MM.1S (cell line): Measurements from ENCODE around the gene ZNF575.
"Not testable (repeated sequence)": the region's sequence is repeated elsewhere in the genome, so short reads cannot be mapped to it uniquely, and the experiment has no call there.

ENCODE experiments used
- DNase-seq: peaks from one replicate; pipeline ENCODE4 v3.0.0-alpha.2; 2015
- H2AFZ ChIP-seq: fragments of 300-600 bp; sonication (generic); 2 replicates; pipeline ENCODE4 v1.6.0; 2016; ENCODE audit warnings: antibody characterized with exemption, low read length
- H3F3A ChIP-seq: fragments of 300-600 bp; sonication (generic); 2 replicates; pipeline ENCODE4 v1.6.1; 2016; ENCODE audit warnings: mild to moderate bottlenecking, antibody characterized with exemption, low read length, moderate library complexity, mixed read lengths; ENCODE audit not compliant: insufficient read depth
- H3K27ac ChIP-seq: fragments of 300-600 bp; sonication (generic); 2 replicates; pipeline ENCODE4 v1.5.1; 2016; ENCODE audit warnings: mild to moderate bottlenecking, low read length
- H3K27me3 ChIP-seq: fragments of 300-600 bp; sonication (generic); replicated peaks from 2 replicates; pipeline ENCODE4 v1.6.0; 2016; ENCODE audit warnings: low read length; ENCODE audit not compliant: insufficient read depth
- H3K36me3 ChIP-seq: fragments of 300-600 bp; sonication (generic); replicated peaks from 2 replicates; pipeline ENCODE4 v1.6.1; 2016; ENCODE audit warnings: mild to moderate bottlenecking, low read length, mixed read lengths; ENCODE audit not compliant: insufficient read depth
- H3K4me1 ChIP-seq: fragments of 300-600 bp; sonication (generic); 2 replicates; pipeline ENCODE4 v1.6.1; 2016; ENCODE audit warnings: low read length, mixed read lengths
- H3K4me2 ChIP-seq: fragments of 300-600 bp; sonication (generic); 2 replicates; pipeline ENCODE4 v1.6.0; 2016; ENCODE audit warnings: low read depth, low read length
- H3K4me3 ChIP-seq: fragments of 300-600 bp; sonication (generic); 2 replicates; pipeline ENCODE4 v1.5.1; 2016; ENCODE audit warnings: low read length, mixed read lengths
- H3K79me2 ChIP-seq: fragments of 300-600 bp; sonication (generic); 2 replicates; pipeline ENCODE4 v1.6.1; 2016; ENCODE audit warnings: mixed run types, low read length, mixed read lengths
- H3K9ac ChIP-seq: fragments of 300-600 bp; sonication (generic); 2 replicates; pipeline ENCODE4 v1.6.1; 2016; ENCODE audit warnings: low read length, mixed read lengths
- H3K9me2 ChIP-seq: fragments of 300-600 bp; sonication (generic); replicated peaks from 2 replicates; pipeline ENCODE4 v1.6.1; 2016; ENCODE audit warnings: mild to moderate bottlenecking, low read length, mixed read lengths; ENCODE audit not compliant: insufficient read depth
- H3K9me3 ChIP-seq: fragments of 300-600 bp; sonication (generic); replicated peaks from 2 replicates; pipeline ENCODE4 v1.6.1; 2016; ENCODE audit warnings: mild to moderate bottlenecking, low read length, mixed read lengths; ENCODE audit not compliant: insufficient read depth
- H4K20me1 ChIP-seq: fragments of 300-600 bp; sonication (generic); 2 replicates; pipeline ENCODE4 v1.6.1; 2016; ENCODE audit warnings: mild to moderate bottlenecking, low read length, moderate library complexity, mixed read lengths; ENCODE audit not compliant: insufficient read depth
- CTCF ChIP-seq: fragments of 300-600 bp; sonication (generic); IDR thresholded peaks from 2 replicates; pipeline ENCODE4 v1.5.1; 2016; ENCODE audit warnings: antibody characterized with exemption, low read length, mixed read lengths
- EZH2 ChIP-seq: fragments of 300-600 bp; sonication (generic); optimal IDR thresholded peaks from 2 replicates; pipeline ENCODE3; 2017; ENCODE audit warnings: low read depth, mild to moderate bottlenecking, antibody characterized with exemption, low read length, mixed read lengths
- EZH2phosphoT487 ChIP-seq: fragments of 300-600 bp; sonication (generic); IDR thresholded peaks from 2 replicates; pipeline ENCODE4 v1.6.1; 2018; ENCODE audit warnings: antibody characterized with exemption, low read length

Gene ZNF575

GRCh38 chr19:43522929-43523328 lies 10.1 kb upstream of the ZNF575 start:
- TF ChIP-seq EZH2 (no peak), CTCF (no peak), EZH2phosphoT487 (no peak)
- Histone ChIP-seq H4K20me1 (no peaks in the 10 kb centered on the region), H3K4me2 (no peak overlapping the region), H3K9me2 (no peaks in the 10 kb centered on the region), H3F3A (peaks cover 14% of the 10 kb centered on the region), H2AFZ (no peak overlapping the region), H3K4me3 (no peak overlapping the region), H3K9me3 (no peaks in the 10 kb centered on the region), H3K79me2 (peaks cover 5% of the 10 kb centered on the region; the same call in 1 of the 2 replicates), H3K36me3 (no peaks in the 10 kb centered on the region), H3K9ac (no peak overlapping the region), H3K27ac (no peak overlapping the region), H3K4me1 (peaks cover 12% of the 10 kb centered on the region), H3K27me3 (no peaks in the 10 kb centered on the region)
- no peak for DNase-seq

- H4K20me1 ChIP-seq, H3K27ac ChIP-seq, H3K4me3 ChIP-seq, H3K9ac ChIP-seq, H3K36me3 ChIP-seq, DNase-seq, H3K9me3 ChIP-seq, H3K4me2 ChIP-seq, H3K79me2 ChIP-seq, H2AFZ ChIP-seq, H3K27me3 ChIP-seq, H3K9me2 ChIP-seq: not testable (repeated sequence)
- Histone ChIP-seq H3F3A (peaks cover 14% of the 10 kb centered on the region), H3K4me1 (peaks cover 12% of the 10 kb centered on the region)
Measured at GRCh38 chr19:43523696-43524095, 9.3 kb upstream of the ZNF575 start.

- no peaks in the 10 kb centered on the region for H3K9me3 ChIP-seq
- no peaks in the 10 kb centered on the region for H3K27me3 ChIP-seq
- TF ChIP-seq EZH2: no peak
- no peak for TF ChIP-seq EZH2phosphoT487
- no peak for TF ChIP-seq CTCF
- H2AFZ ChIP-seq: peak overlapping the region; percentile 98; the same call in 1 of the 2 replicates
- H3K4me2 ChIP-seq: peak overlapping the region; percentile 98
- H4K20me1 ChIP-seq: no peaks in the 10 kb centered on the region
- H3K4me3 ChIP-seq: peak overlapping the region; percentile 98
- no peak for DNase-seq
- peaks cover 5% of the 10 kb centered on the region; the same call in 1 of the 2 replicates for H3K79me2 ChIP-seq
- H3K4me1 ChIP-seq: peaks cover 12% of the 10 kb centered on the region
- peak overlapping the region; percentile 1; the same call in 1 of the 2 replicates for H3K27ac ChIP-seq
- peaks cover 14% of the 10 kb centered on the region for H3F3A ChIP-seq
- no peaks in the 10 kb centered on the region for H3K9me2 ChIP-seq
- H3K36me3 ChIP-seq: no peaks in the 10 kb centered on the region
- peak overlapping the region; percentile 68; the same call in 1 of the 2 replicates for H3K9ac ChIP-seq
Measured at GRCh38 chr19:43524922-43525835, 7.8 kb upstream of the ZNF575 start.
